ENCODE data around the gene FBXL14. TPM values are rescaled to one million over a fixed set of nuclear protein-coding genes. Genes with fewer than 3 reads are reported as not detected.

Gene FBXL14
- total and polyA plus RNA-seq, 9 of the 15 experiments (the other 6 are each of a cell fraction or from before 2014, with no cell fraction given) = 0.13 to 9.8 (median 3.3) TPM

DNA sequence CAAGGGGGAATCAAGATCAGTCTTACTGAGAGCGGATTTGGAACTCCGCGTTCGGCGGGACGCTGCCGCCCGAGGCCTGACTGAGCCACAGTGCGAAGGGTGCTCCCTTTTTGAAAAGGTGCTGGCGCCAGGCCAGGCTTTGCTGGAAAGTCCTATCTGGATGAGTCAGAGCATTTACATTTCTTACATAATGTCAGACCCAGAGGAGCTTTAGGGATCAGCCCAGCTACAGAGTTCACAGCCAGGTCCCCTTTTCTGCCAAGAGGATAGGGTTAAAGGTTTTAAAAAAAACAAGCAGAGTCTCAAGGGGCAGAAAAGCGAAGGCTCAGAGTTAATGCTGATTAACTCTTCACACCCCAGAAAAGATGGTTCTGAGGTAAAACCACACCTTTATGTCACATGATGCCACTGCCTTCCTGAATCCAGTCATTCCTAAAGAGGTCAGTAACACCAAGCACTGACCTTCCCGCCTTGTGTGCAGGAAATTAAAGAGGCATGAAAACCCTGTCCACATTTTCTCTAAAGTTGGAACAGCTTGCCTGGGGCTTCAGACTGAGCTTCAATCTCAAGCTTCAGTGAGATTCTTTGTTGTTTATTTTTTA is 11.7 kb upstream of the FBXL14 start (continued):
- TF ChIP-seq ZNF57 (CRISPR knock-in tag; IDR thresholded peaks at IDR 0.05) (no peak), FOXA3 (CRISPR knock-in tag; conservative IDR thresholded peaks at IDR 0.05 in 1 of 2, IDR thresholded peaks at IDR 0.05 in 1 of 2) (no peak), CBX2 (IDR thresholded peaks at IDR 0.05; ENCODE audit: insufficient read depth, low read length, poor library complexity, severe bottlenecking) (no peak), JUNB (CRISPR knock-in tag; conservative IDR thresholded peaks at IDR 0.05) (no peak), CTBP1 (IDR thresholded peaks at IDR 0.05; ENCODE audit: borderline replicate concordance) (no peak), CC2D1A (IDR thresholded peaks at IDR 0.05) (no peak), HNRNPLL (IDR thresholded peaks at IDR 0.05; ENCODE audit: low read depth, low read length, poor library complexity, severe bottlenecking) (no peak), COPS2 (conservative IDR thresholded peaks at IDR 0.05) (no peak), HDAC6 (IDR thresholded peaks at IDR 0.05; ENCODE audit: low read depth, low read length) (no peak), ATF7 (IDR thresholded peaks at IDR 0.05) (peak; percentile 74), DDX20 (tag; IDR thresholded peaks at IDR 0.05; ENCODE audit: low read depth) (no peak), NCOA2 (IDR thresholded peaks at IDR 0.05; ENCODE audit: partially characterized antibody in 2 of 2) (no peak), ZNF347 (CRISPR knock-in tag; IDR thresholded peaks at IDR 0.05; ENCODE audit: low read depth) (no peak), STAT5B (CRISPR knock-in tag; IDR thresholded peaks at IDR 0.05) (no peak), RBM39 (optimal IDR thresholded peaks at IDR 0.05; ENCODE audit: low read depth, low read length) (no peak), SREBF1 (IDR thresholded peaks at IDR 0.05; ENCODE audit: borderline replicate concordance, low read depth, low read length) (no peak), NR2C2 (CRISPR knock-in tag; IDR thresholded peaks at IDR 0.05) (no peak), NR2C2 (tag; IDR thresholded peaks at IDR 0.05) (peak; percentile 55; the same call in 1 of the 2 replicates), ZNF12 (CRISPR knock-in tag; IDR thresholded peaks at IDR 0.05) (no peak), SP1 (CRISPR knock-in tag; IDR thresholded peaks at IDR 0.05) (no peak)
- TF ChIP-seq, protein P1, sequence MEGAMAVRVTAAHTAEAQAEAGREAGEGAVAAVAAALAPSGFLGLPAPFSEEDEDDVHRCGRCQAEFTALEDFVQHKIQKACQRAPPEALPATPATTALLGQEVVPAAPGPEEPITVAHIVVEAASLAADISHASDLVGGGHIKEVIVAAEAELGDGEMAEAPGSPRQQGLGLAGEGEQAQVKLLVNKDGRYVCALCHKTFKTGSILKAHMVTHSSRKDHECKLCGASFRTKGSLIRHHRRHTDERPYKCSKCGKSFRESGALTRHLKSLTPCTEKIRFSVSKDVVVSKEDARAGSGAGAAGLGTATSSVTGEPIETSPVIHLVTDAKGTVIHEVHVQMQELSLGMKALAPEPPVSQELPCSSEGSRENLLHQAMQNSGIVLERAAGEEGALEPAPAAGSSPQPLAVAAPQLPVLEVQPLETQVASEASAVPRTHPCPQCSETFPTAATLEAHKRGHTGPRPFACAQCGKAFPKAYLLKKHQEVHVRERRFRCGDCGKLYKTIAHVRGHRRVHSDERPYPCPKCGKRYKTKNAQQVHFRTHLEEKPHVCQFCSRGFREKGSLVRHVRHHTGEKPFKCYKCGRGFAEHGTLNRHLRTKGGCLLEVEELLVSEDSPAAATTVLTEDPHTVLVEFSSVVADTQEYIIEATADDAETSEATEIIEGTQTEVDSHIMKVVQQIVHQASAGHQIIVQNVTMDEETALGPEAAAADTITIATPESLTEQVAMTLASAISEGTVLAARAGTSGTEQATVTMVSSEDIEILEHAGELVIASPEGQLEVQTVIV (CRISPR knock-in tag; IDR thresholded peaks at IDR 0.05; ENCODE audit: borderline replicate concordance) = no peak
- TF ChIP-seq, protein P2, sequence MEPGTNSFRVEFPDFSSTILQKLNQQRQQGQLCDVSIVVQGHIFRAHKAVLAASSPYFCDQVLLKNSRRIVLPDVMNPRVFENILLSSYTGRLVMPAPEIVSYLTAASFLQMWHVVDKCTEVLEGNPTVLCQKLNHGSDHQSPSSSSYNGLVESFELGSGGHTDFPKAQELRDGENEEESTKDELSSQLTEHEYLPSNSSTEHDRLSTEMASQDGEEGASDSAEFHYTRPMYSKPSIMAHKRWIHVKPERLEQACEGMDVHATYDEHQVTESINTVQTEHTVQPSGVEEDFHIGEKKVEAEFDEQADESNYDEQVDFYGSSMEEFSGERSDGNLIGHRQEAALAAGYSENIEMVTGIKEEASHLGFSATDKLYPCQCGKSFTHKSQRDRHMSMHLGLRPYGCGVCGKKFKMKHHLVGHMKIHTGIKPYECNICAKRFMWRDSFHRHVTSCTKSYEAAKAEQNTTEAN (CRISPR knock-in tag; IDR thresholded peaks at IDR 0.05) = no peak
- TF ChIP-seq, protein P3, sequence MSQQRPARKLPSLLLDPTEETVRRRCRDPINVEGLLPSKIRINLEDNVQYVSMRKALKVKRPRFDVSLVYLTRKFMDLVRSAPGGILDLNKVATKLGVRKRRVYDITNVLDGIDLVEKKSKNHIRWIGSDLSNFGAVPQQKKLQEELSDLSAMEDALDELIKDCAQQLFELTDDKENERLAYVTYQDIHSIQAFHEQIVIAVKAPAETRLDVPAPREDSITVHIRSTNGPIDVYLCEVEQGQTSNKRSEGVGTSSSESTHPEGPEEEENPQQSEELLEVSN (IDR thresholded peaks at IDR 0.05; ENCODE audit: borderline replicate concordance in 1 of 2, extremely low read depth in 1 of 2, insufficient read depth in 1 of 2, insufficient read length in 1 of 2, low read depth in 1 of 2, low read length in 1 of 2, poor library complexity in 1 of 2, severe bottlenecking in 1 of 2) = peak; percentile 22 to 66
- TF ChIP-seq, protein P4, sequence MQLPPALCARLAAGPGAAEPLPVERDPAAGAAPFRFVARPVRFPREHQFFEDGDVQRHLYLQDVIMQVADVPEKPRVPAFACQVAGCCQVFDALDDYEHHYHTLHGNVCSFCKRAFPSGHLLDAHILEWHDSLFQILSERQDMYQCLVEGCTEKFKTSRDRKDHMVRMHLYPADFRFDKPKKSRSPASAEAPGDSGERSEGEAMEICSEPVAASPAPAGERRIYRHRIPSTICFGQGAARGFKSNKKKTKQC (CRISPR knock-in tag; IDR thresholded peaks at IDR 0.05) = no peak
